Fibroblast of lung (primary cell): ENCODE results near the gene CCDC102A.

Experiments
- EZH2 ChIP-seq: IDR thresholded peaks from 2 replicates; pipeline ENCODE4 v1.5.1; 2012; ENCODE audit warnings: low read length, control low read depth, mild to moderate bottlenecking; ENCODE audit errors: missing control alignments
- TF ChIP-seq, protein P1 (sequence below), 2 donors: IDR thresholded peaks in 1 of 2; conservative IDR thresholded peaks in 1 of 2; 1 replicate in 1 of 2; 2 replicates in 1 of 2; pipeline ENCODE4 v1.5.1; 2011 to 2012; ENCODE audit warnings: low read length in 2 of 2, control low read depth in 1 of 2, inconsistent platforms in 1 of 2, low read depth in 1 of 2, mild to moderate bottlenecking in 1 of 2

DNA sequence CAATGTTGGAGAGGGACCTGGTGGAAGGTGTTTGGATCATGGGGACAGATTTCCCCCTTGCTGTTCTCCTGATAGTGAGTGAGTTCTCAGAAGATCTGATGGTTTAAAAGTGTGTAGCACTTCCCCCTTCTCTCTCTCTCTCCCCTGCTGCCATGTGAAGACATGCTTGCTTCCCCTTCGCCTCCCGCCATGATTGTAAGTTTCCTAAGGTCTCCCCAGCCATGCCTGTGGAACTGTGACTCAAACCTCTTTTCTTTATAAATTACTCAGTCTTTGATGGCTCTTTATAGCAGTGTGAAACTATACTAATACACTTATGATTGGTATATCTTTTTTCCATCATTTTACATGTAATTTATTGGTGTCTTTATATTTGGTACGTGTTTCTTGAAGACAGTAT is 19.5 kb upstream of the CCDC102A start:
- TF ChIP-seq, protein P1, sequence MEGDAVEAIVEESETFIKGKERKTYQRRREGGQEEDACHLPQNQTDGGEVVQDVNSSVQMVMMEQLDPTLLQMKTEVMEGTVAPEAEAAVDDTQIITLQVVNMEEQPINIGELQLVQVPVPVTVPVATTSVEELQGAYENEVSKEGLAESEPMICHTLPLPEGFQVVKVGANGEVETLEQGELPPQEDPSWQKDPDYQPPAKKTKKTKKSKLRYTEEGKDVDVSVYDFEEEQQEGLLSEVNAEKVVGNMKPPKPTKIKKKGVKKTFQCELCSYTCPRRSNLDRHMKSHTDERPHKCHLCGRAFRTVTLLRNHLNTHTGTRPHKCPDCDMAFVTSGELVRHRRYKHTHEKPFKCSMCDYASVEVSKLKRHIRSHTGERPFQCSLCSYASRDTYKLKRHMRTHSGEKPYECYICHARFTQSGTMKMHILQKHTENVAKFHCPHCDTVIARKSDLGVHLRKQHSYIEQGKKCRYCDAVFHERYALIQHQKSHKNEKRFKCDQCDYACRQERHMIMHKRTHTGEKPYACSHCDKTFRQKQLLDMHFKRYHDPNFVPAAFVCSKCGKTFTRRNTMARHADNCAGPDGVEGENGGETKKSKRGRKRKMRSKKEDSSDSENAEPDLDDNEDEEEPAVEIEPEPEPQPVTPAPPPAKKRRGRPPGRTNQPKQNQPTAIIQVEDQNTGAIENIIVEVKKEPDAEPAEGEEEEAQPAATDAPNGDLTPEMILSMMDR (conservative IDR thresholded peaks at IDR 0.05 in 1 of 2, IDR thresholded peaks at IDR 0.05 in 1 of 2; ENCODE audit: low read depth in 1 of 2, low read length in 2 of 2) = no peak
- TF ChIP-seq EZH2 = no peak
